PC-3 (cell line): ENCODE data around the gene CGNL1.

ENCODE experiments used
- EZH2 ChIP-seq: fragments of 300-600 bp; sonication (generic); IDR thresholded peaks from one replicate; pipeline ENCODE4 v1.6.1; 2017; ENCODE audit warnings: antibody characterized with exemption, mild to moderate bottlenecking, low read length; ENCODE audit not compliant: unreplicated experiment
- EZH2phosphoT487 ChIP-seq: fragments of 300-600 bp; sonication (generic); IDR thresholded peaks from 2 replicates; pipeline ENCODE4 v1.6.1; 2018; ENCODE audit warnings: mild to moderate bottlenecking, antibody characterized with exemption, low read length, borderline replicate concordance
- TF ChIP-seq, protein P1 (sequence below): fragments of 300-600 bp; sonication (generic); conservative IDR thresholded peaks from 2 replicates; pipeline ENCODE4 v1.5.1; 2017; ENCODE audit warnings: antibody characterized with exemption, low read depth, mild to moderate bottlenecking, low read length

DNA sequence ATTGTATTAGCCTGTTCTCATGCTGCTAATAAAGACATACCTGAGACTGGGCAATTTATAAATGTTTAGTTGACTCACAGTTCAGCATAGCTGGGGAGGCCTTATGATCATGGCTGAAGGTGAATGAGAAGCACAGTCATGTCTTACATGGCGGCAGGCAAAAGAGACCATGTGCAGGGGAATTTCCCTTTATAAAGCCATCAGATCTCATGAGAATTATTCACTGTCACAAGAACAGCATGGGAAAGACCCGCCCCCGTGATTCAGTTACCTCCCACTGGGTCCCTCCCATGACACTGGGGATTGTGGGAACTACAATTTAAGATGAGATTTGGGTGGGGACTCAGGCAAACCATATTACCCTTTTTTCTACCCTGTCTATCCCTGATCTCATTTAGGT is 163.9 kb downstream of the CGNL1 start:
- TF ChIP-seq, protein P1, sequence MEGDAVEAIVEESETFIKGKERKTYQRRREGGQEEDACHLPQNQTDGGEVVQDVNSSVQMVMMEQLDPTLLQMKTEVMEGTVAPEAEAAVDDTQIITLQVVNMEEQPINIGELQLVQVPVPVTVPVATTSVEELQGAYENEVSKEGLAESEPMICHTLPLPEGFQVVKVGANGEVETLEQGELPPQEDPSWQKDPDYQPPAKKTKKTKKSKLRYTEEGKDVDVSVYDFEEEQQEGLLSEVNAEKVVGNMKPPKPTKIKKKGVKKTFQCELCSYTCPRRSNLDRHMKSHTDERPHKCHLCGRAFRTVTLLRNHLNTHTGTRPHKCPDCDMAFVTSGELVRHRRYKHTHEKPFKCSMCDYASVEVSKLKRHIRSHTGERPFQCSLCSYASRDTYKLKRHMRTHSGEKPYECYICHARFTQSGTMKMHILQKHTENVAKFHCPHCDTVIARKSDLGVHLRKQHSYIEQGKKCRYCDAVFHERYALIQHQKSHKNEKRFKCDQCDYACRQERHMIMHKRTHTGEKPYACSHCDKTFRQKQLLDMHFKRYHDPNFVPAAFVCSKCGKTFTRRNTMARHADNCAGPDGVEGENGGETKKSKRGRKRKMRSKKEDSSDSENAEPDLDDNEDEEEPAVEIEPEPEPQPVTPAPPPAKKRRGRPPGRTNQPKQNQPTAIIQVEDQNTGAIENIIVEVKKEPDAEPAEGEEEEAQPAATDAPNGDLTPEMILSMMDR: no peak
- TF ChIP-seq EZH2phosphoT487 (no peak), EZH2 (no peak)
